Mesothelial cell of epicardium (in vitro differentiated cells): ENCODE results near the gene CLEC16A. TPM values are rescaled to one million over a fixed set of nuclear protein-coding genes. Genes with fewer than 3 reads are reported as not detected.

Source experiments
- DNase-seq, 2 experiments: peaks; one replicate each; pipeline ENCODE4 v3.0.0; 2021; ENCODE audit warnings: low spot score in 2 of 2; ENCODE audit not compliant: unreplicated experiment in 2 of 2
- H3K27ac Mint-ChIP-seq: 2 replicates; pipeline ENCODE4 v1.8.0; 2021; ENCODE audit warnings: mixed read lengths
- H3K27me3 Mint-ChIP-seq: 2 replicates; pipeline ENCODE4 v1.8.0; 2021; ENCODE audit warnings: low read depth, mixed read lengths
- H3K36me3 Mint-ChIP-seq: 2 replicates; pipeline ENCODE4 v1.8.0; 2021; ENCODE audit warnings: mixed read lengths
- H3K4me1 Mint-ChIP-seq: 2 replicates; pipeline ENCODE4 v1.8.0; 2021; ENCODE audit warnings: mixed read lengths
- H3K4me3 Mint-ChIP-seq: 2 replicates; pipeline ENCODE4 v1.8.0; 2021; ENCODE audit warnings: mild to moderate bottlenecking, moderate library complexity, mixed read lengths
- H3K9me3 Mint-ChIP-seq: 2 replicates; pipeline ENCODE4 v1.8.0; 2021; ENCODE audit warnings: mixed read lengths
- total RNA-seq: library from RNA; stranded (reverse); gene quantifications from 3 replicates; pipeline ENCODE4 v1.2.1, GENCODE V29; 2021
- TF ChIP-seq, protein P1 (sequence below): fragments of 200-600 bp; sonication (generic); IDR thresholded peaks from one replicate; pipeline ENCODE4 v1.5.0; 2021; ENCODE audit warnings: antibody characterized with exemption; ENCODE audit not compliant: unreplicated experiment

CLEC16A gene
- total RNA-seq, 1 donor from 2014 or later, result 43.3 TPM

DNA sequence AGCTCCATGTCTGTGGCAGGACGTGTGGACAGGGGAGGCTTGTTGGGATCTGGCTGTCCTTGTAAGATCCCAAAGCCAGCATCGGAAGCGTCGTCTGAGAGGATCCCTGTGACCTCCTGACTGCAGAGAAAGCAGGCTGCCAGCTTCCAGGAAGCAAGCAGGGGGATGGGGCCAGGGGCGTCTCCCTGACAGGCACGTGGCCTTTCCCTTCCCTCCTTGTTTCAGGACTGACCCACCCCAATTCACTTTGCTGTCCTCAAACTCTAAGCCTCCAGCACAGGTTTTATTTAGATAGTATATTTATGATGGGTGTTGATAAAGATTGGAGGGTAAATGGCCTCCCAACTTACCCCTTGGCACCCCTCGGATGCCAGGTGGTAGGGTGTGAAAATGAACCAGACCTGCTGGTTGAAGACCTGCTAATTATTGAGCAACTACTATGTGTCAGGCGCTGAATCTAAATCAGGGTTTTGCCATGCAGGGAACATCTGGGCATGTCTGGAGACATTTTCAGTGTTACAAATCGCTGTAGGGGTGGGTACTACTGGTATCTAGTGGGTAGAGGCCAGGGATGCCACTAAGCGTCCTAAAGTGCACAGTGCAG, 287.1 kb downstream of the CLEC16A start:
- Mint-ChIP-seq H3K4me1 (no peaks in the 10 kb centered on the region), H3K36me3 (no peaks in the 10 kb centered on the region), H3K27me3 (no peaks in the 10 kb centered on the region), H3K27ac (no peak overlapping the region), H3K4me3 (no peak overlapping the region), H3K9me3 (no peaks in the 10 kb centered on the region)
- TF ChIP-seq, protein P1, sequence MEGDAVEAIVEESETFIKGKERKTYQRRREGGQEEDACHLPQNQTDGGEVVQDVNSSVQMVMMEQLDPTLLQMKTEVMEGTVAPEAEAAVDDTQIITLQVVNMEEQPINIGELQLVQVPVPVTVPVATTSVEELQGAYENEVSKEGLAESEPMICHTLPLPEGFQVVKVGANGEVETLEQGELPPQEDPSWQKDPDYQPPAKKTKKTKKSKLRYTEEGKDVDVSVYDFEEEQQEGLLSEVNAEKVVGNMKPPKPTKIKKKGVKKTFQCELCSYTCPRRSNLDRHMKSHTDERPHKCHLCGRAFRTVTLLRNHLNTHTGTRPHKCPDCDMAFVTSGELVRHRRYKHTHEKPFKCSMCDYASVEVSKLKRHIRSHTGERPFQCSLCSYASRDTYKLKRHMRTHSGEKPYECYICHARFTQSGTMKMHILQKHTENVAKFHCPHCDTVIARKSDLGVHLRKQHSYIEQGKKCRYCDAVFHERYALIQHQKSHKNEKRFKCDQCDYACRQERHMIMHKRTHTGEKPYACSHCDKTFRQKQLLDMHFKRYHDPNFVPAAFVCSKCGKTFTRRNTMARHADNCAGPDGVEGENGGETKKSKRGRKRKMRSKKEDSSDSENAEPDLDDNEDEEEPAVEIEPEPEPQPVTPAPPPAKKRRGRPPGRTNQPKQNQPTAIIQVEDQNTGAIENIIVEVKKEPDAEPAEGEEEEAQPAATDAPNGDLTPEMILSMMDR, result no peak
- DNase-seq, result no peak

Other genes starting within 250 kb of the CLEC16A start
- 0.64 to 1.1 TPM (median 1.0 TPM) in 3 replicates for gene TEKT5, start 249.6 kb upstream of the CLEC16A start, total RNA-seq
- 18.1 to 23.0 TPM (median 20.5 TPM) in 3 replicates for gene NUBP1, start 200.7 kb upstream of the CLEC16A start, total RNA-seq
- 9.5 to 9.9 TPM (median 9.8 TPM) in 3 replicates for gene TVP23A, start 125.8 kb upstream of the CLEC16A start, total RNA-seq
- 0.20 TPM in 2 of 3 replicates, not detected in the other for gene CIITA, start 67.4 kb upstream of the CLEC16A start, total RNA-seq
- 31.2 to 33.0 TPM (median 31.5 TPM) in 3 replicates for gene DEXI, start 2.1 kb upstream of the CLEC16A start, total RNA-seq